G401 (cell line): Measurements from ENCODE around the gene LMAN1. TPM values are rescaled to one million over a fixed set of nuclear protein-coding genes. Genes with fewer than 3 reads are reported as not detected.

ENCODE experiments used
- DNase-seq: peaks from one replicate; pipeline ENCODE4 v3.0.0-alpha.2; 2015; ENCODE audit warnings: low spot score
- in situ Hi-C: cut with HindIII; loops from 2 replicates; pipeline ENCODE4 v1.10.0; 2016; ENCODE audit warnings: low sequenced_read_pairs, mixed read lengths
- total RNA-seq: library from RNA; depleted of rRNA; stranded (reverse); fragments of >200 nt; shearing (Covaris generic); gene quantifications from 2 replicates; pipeline ENCODE4 v1.2.3, GENCODE V29; 2014; rRNA removed

LMAN1 gene
- total RNA-seq, result 53.2 and 72.4 TPM in 2 replicates

GRCh38 chr18:59358712-59359575 is at the start of gene LMAN1:
TSS of gene LMAN1 (minus strand) at chr18:59359265. CDS start at chr18:59359244, 21 bp downstream.
- in situ Hi-C loops, result no loop called here
- DNase-seq, result peak; percentile 97

- peak; percentile 92 for DNase-seq
- in situ Hi-C loops, result no loop called here
Measured at GRCh38 chr18:59402432-59403090, 43.5 kb upstream of the LMAN1 start.

- no peak for DNase-seq
- in situ Hi-C loops, result no loop called here
Measured at GRCh38 chr18:59400407-59400806, 41.3 kb upstream of the LMAN1 start.

- no peak for DNase-seq
- in situ Hi-C loops, result no loop called here
Measured at GRCh38 chr18:59395226-59396175, 36.4 kb upstream of the LMAN1 start.

GRCh38 chr18:59393381-59393780 is 34.3 kb upstream of the LMAN1 start:
- DNase-seq, result no peak
- in situ Hi-C loops, result no loop called here

- no peak for DNase-seq
- in situ Hi-C loops, result no loop called here
Measured at GRCh38 chr18:59388817-59389216, 29.8 kb upstream of the LMAN1 start.

- no peak for DNase-seq
- in situ Hi-C loops, result no loop called here
Measured at GRCh38 chr18:59387687-59388565, 28.9 kb upstream of the LMAN1 start.

- in situ Hi-C loops, result no loop called here
- no peak for DNase-seq
Measured at GRCh38 chr18:59386909-59387686, 28.0 kb upstream of the LMAN1 start.

GRCh38 chr18:59385191-59385590 is 26.1 kb upstream of the LMAN1 start:
- in situ Hi-C loops, result no loop called here
- no peak for DNase-seq

GRCh38 chr18:59383851-59384250 is 24.8 kb upstream of the LMAN1 start:
- in situ Hi-C loops, result no loop called here
- no peak for DNase-seq

- in situ Hi-C loops, result no loop called here
- no peak for DNase-seq
Measured at GRCh38 chr18:59382383-59382782, 23.3 kb upstream of the LMAN1 start.

- in situ Hi-C loops, result no loop called here
- DNase-seq, result no peak
Measured at GRCh38 chr18:59381949-59382348, 22.9 kb upstream of the LMAN1 start.

- no peak for DNase-seq
- in situ Hi-C loops, result no loop called here
Measured at GRCh38 chr18:59380706-59381105, 21.6 kb upstream of the LMAN1 start.

- DNase-seq, result no peak
- in situ Hi-C loops, result no loop called here
Measured at GRCh38 chr18:59379772-59380522, 20.9 kb upstream of the LMAN1 start.

- in situ Hi-C loops, result no loop called here
- DNase-seq, result no peak
Measured at GRCh38 chr18:59377613-59378337, 18.7 kb upstream of the LMAN1 start.

GRCh38 chr18:59376351-59376935 is 17.4 kb upstream of the LMAN1 start:
- in situ Hi-C loops, result no loop called here
- DNase-seq, result no peak
